Measurements from ENCODE around the gene MVB12B. TPM values are rescaled to one million over a fixed set of nuclear protein-coding genes. Genes with fewer than 3 reads are reported as not detected.
"Not testable (repeated sequence)": the region's sequence is repeated elsewhere in the genome, so short reads cannot be mapped to it uniquely, and the experiment has no call there.

Gene MVB12B
- total and polyA plus RNA-seq, 7 experiments from 2014 or later, result 1.6 to 9.7 (median 3.8) TPM

- Histone ChIP-seq H3K4me3 (ENCODE audit: low read length) (no peak overlapping the region), H3K4me1 (ENCODE audit: control insufficient read depth in 2 of 2, insufficient read depth in 2 of 2, low read length in 2 of 2) (no peaks in the 10 kb centered on the region), H3K36me3 (ENCODE audit: control insufficient read depth in 2 of 3, insufficient read depth in 3 of 3, low read length in 3 of 3) (no peaks in the 10 kb centered on the region), H3K27ac (ENCODE audit: low read depth, low read length) (no peak overlapping the region), H3K9me3 (ENCODE audit: control insufficient read depth in 2 of 3, low read length in 3 of 3) (no peaks in the 10 kb centered on the region), H3K27me3 (ENCODE audit: control insufficient read depth in 2 of 2, insufficient read depth in 2 of 2, low read length in 2 of 2) (no peaks in the 10 kb centered on the region)
- POLR2A ChIA-PET, result no interaction called here
- H3K27ac Mint-ChIP-seq, result no peak overlapping the region
- no peaks in the 10 kb centered on the region for H3K9me3 Mint-ChIP-seq
- intact Hi-C loops (cut with micrococcal nuclease), result no loop called here
- H3K4me3 Mint-ChIP-seq, result no peak overlapping the region
- no peak for ATAC-seq
- no peaks in the 10 kb centered on the region for H3K27me3 Mint-ChIP-seq
- DNase-seq, result no peak
- CTCF ChIA-PET, result no interaction called here
- H3K4me1 Mint-ChIP-seq, result peaks cover 0 to 2% (median 0%) of the 10 kb centered on the region in 7 donors
- no peaks in the 10 kb centered on the region for H3K36me3 Mint-ChIP-seq
Observed at GRCh38 chr9:126546036-126546435, 219.4 kb downstream of the MVB12B start.

GRCh38 chr9:126548312-126548711 is 221.7 kb downstream of the MVB12B start:
- no peaks in the 10 kb centered on the region for H3K4me1 ChIP-seq (ENCODE audit: control insufficient read depth in 2 of 2, insufficient read depth in 2 of 2, low read length in 2 of 2)
- H3K4me3 Mint-ChIP-seq, result no peak overlapping the region
- intact Hi-C loops (cut with micrococcal nuclease), result no loop called here
- H3K36me3 ChIP-seq (ENCODE audit: control insufficient read depth in 2 of 3, insufficient read depth in 3 of 3, low read length in 3 of 3), result no peaks in the 10 kb centered on the region
- no peaks in the 10 kb centered on the region for H3K9me3 Mint-ChIP-seq
- H3K27me3 Mint-ChIP-seq, result no peaks in the 10 kb centered on the region
- H3K27ac Mint-ChIP-seq, result no peak overlapping the region
- no peak overlapping the region for H3K27ac ChIP-seq (ENCODE audit: low read depth, low read length)
- ATAC-seq (no peak), DNase-seq (no peak)
- H3K9me3 ChIP-seq (ENCODE audit: control insufficient read depth in 2 of 3, low read length in 3 of 3), result no peaks in the 10 kb centered on the region
- CTCF ChIA-PET, result no interaction called here
- no peak overlapping the region for H3K4me3 ChIP-seq (ENCODE audit: low read length)
- POLR2A ChIA-PET, result no interaction called here
- no peaks in the 10 kb centered on the region for H3K36me3 Mint-ChIP-seq
- no peaks in the 10 kb centered on the region for H3K27me3 ChIP-seq (ENCODE audit: control insufficient read depth in 2 of 2, insufficient read depth in 2 of 2, low read length in 2 of 2)
- H3K4me1 Mint-ChIP-seq, result peaks cover 0 to 2% (median 0%) of the 10 kb centered on the region in 7 donors

GRCh38 chr9:126549246-126550006 is 222.8 kb downstream of the MVB12B start:
- no peak for DNase-seq
- CTCF ChIA-PET, result no interaction called here
- Mint-ChIP-seq H3K36me3 (no peaks in the 10 kb centered on the region), H3K27ac (no peak overlapping the region), H3K4me3 (no peak overlapping the region), H3K27me3 (no peaks in the 10 kb centered on the region), H3K9me3 (no peaks in the 10 kb centered on the region), H3K4me1 (peaks cover 0 to 2% (median 0%) of the 10 kb centered on the region in 7 donors)
- intact Hi-C loops (cut with micrococcal nuclease), result no loop called here
- Histone ChIP-seq H3K27ac (ENCODE audit: low read depth, low read length) (no peak overlapping the region), H3K4me1 (ENCODE audit: control insufficient read depth in 2 of 2, insufficient read depth in 2 of 2, low read length in 2 of 2) (no peaks in the 10 kb centered on the region), H3K4me3 (ENCODE audit: low read length) (no peak overlapping the region), H3K9me3 (ENCODE audit: control insufficient read depth in 2 of 3, low read length in 3 of 3) (no peaks in the 10 kb centered on the region), H3K27me3 (ENCODE audit: control insufficient read depth in 2 of 2, insufficient read depth in 2 of 2, low read length in 2 of 2) (no peaks in the 10 kb centered on the region), H3K36me3 (ENCODE audit: control insufficient read depth in 2 of 3, insufficient read depth in 3 of 3, low read length in 3 of 3) (no peaks in the 10 kb centered on the region)
- POLR2A ChIA-PET, result no interaction called here
- no peak for ATAC-seq

GRCh38 chr9:126550891-126551351 is 224.3 kb downstream of the MVB12B start:
- H3K36me3 Mint-ChIP-seq, result no peaks in the 10 kb centered on the region
- intact Hi-C loops (cut with micrococcal nuclease), result no loop called here
- no peaks in the 10 kb centered on the region for H3K36me3 ChIP-seq (ENCODE audit: control insufficient read depth in 2 of 3, insufficient read depth in 3 of 3, low read length in 3 of 3)
- POLR2A ChIA-PET, result no interaction called here
- no peaks in the 10 kb centered on the region for H3K9me3 Mint-ChIP-seq
- no peaks in the 10 kb centered on the region for H3K9me3 ChIP-seq (ENCODE audit: control insufficient read depth in 2 of 3, low read length in 3 of 3)
- no peak overlapping the region for H3K4me3 ChIP-seq (ENCODE audit: low read length)
- CTCF ChIA-PET, result no interaction called here
- no peak overlapping the region for H3K27ac ChIP-seq (ENCODE audit: low read depth, low read length)
- DNase-seq (no peak), ATAC-seq (no peak)
- H3K4me1 ChIP-seq (ENCODE audit: control insufficient read depth in 2 of 2, insufficient read depth in 2 of 2, low read length in 2 of 2), result no peaks in the 10 kb centered on the region
- no peak overlapping the region for H3K27ac Mint-ChIP-seq
- no peaks in the 10 kb centered on the region for H3K4me1 Mint-ChIP-seq
- no peak overlapping the region for H3K4me3 Mint-ChIP-seq
- no peaks in the 10 kb centered on the region for H3K27me3 ChIP-seq (ENCODE audit: control insufficient read depth in 2 of 2, insufficient read depth in 2 of 2, low read length in 2 of 2)
- no peaks in the 10 kb centered on the region for H3K27me3 Mint-ChIP-seq

- ATAC-seq, result no peak
- no peaks in the 10 kb centered on the region for H3K9me3 Mint-ChIP-seq
Observed at GRCh38 chr9:126551812-126552211, 225.2 kb downstream of the MVB12B start.

GRCh38 chr9:126554292-126554691 is 227.7 kb downstream of the MVB12B start:
- ChIA-PET CTCF (no interaction called here), POLR2A (no interaction called here)
- Mint-ChIP-seq H3K27me3 (peaks cover 9 to 12% (median 11%) of the 10 kb centered on the region in 5 donors), H3K36me3 (no peaks in the 10 kb centered on the region), H3K4me3 (no peak overlapping the region), H3K4me1 (peaks cover 0 to 2% (median 0%) of the 10 kb centered on the region in 7 donors), H3K27ac (no peak overlapping the region), H3K9me3 (no peaks in the 10 kb centered on the region)
- Histone ChIP-seq H3K27ac (ENCODE audit: low read depth, low read length) (no peak overlapping the region), H3K4me3 (ENCODE audit: low read length) (no peak overlapping the region), H3K27me3 (ENCODE audit: control insufficient read depth in 2 of 2, insufficient read depth in 2 of 2, low read length in 2 of 2) (no peaks in the 10 kb centered on the region), H3K4me1 (ENCODE audit: control insufficient read depth in 2 of 2, insufficient read depth in 2 of 2, low read length in 2 of 2) (no peaks in the 10 kb centered on the region), H3K36me3 (ENCODE audit: control insufficient read depth in 2 of 3, insufficient read depth in 3 of 3, low read length in 3 of 3) (no peaks in the 10 kb centered on the region), H3K9me3 (ENCODE audit: control insufficient read depth in 2 of 3, low read length in 3 of 3) (no peaks in the 10 kb centered on the region)
- DNase-seq (no peak), ATAC-seq (no peak)
- intact Hi-C loops (cut with micrococcal nuclease), result no loop called here

More at GRCh38 chr9:126551812-126552211, 225.2 kb downstream of the MVB12B start:
- POLR2A ChIA-PET, result no interaction called here
- Histone ChIP-seq H3K36me3 (ENCODE audit: control insufficient read depth in 2 of 3, insufficient read depth in 3 of 3, low read length in 3 of 3) (no peaks in the 10 kb centered on the region), H3K4me3 (ENCODE audit: low read length) (no peak overlapping the region), H3K4me1 (ENCODE audit: control insufficient read depth in 2 of 2, insufficient read depth in 2 of 2, low read length in 2 of 2) (no peaks in the 10 kb centered on the region), H3K27ac (ENCODE audit: low read depth, low read length) (no peak overlapping the region), H3K9me3 (ENCODE audit: control insufficient read depth in 2 of 3, low read length in 3 of 3) (no peaks in the 10 kb centered on the region), H3K27me3 (ENCODE audit: control insufficient read depth in 2 of 2, insufficient read depth in 2 of 2, low read length in 2 of 2) (no peaks in the 10 kb centered on the region)
- DNase-seq, result no peak
- Mint-ChIP-seq H3K27me3 (no peaks in the 10 kb centered on the region), H3K4me3 (no peak overlapping the region), H3K4me1 (no peaks in the 10 kb centered on the region), H3K36me3 (no peaks in the 10 kb centered on the region), H3K27ac (no peak overlapping the region)
- intact Hi-C loops (cut with micrococcal nuclease), result no loop called here
- CTCF ChIA-PET, result interaction anchor here (0.6 kb wide), 1 partner anchor 71 kb away, joined by 4 read pairs; no protein-coding TSS in a partner anchor

GRCh38 chr9:126555421-126555820 is 228.8 kb downstream of the MVB12B start:
- CTCF ChIA-PET, result interaction anchor here (0.6 to 1.2 kb wide), 3 partner anchors 56 to 1145 kb away, joined by 3 to 4 read pairs (median 4); no protein-coding TSS in a partner anchor
- H3K27ac ChIP-seq (ENCODE audit: low read depth, low read length); H3K27ac Mint-ChIP-seq; POLR2A ChIA-PET; H3K9me3 ChIP-seq (ENCODE audit: control insufficient read depth in 2 of 3, low read length in 3 of 3); DNase-seq; H3K36me3 ChIP-seq (ENCODE audit: control insufficient read depth in 2 of 3, insufficient read depth in 3 of 3, low read length in 3 of 3); H3K4me3 Mint-ChIP-seq; H3K4me1 ChIP-seq (ENCODE audit: control insufficient read depth in 2 of 2, insufficient read depth in 2 of 2, low read length in 2 of 2); H3K4me1 Mint-ChIP-seq; ATAC-seq; H3K36me3 Mint-ChIP-seq; H3K4me3 ChIP-seq (ENCODE audit: low read length); H3K9me3 Mint-ChIP-seq; H3K27me3 ChIP-seq (ENCODE audit: control insufficient read depth in 2 of 2, insufficient read depth in 2 of 2, low read length in 2 of 2): not testable (repeated sequence)
- intact Hi-C loops (cut with micrococcal nuclease), result loop anchor here in 1 of 2 donors (5.0 kb wide), 1 partner anchor 38 kb away; no protein-coding TSS in a partner anchor
- H3K27me3 Mint-ChIP-seq, result peaks cover 10 to 20% (median 18%) of the 10 kb centered on the region in 5 donors

All from naive thymus-derived CD4-positive, alpha-beta T cell (primary cell).